Prostate gland (tissue), 2 donors: ENCODE measurements around the gene MMP23B. TPM values are rescaled to one million over a fixed set of nuclear protein-coding genes. Genes with fewer than 3 reads are reported as not detected.

Experiments used
- DNase-seq: peaks from one replicate; pipeline ENCODE4 v3.0.0-alpha.2; 2019; ENCODE audit warnings: low spot score
- H3K27ac ChIP-seq, 2 donors: fragments of 200-600 bp; sonication (generic); 2 replicates each; pipeline ENCODE4 v1.5.1; 2017 to 2019
- H3K27me3 ChIP-seq: fragments of 200-600 bp; sonication (generic); replicated peaks from 2 replicates; pipeline ENCODE4 v1.5.1; 2019; ENCODE audit not compliant: insufficient read depth
- H3K36me3 ChIP-seq, 2 donors: fragments of 200-600 bp; sonication (generic); 1 replicate in 1 of 2; 2 replicates in 1 of 2; pipeline versions ENCODE4 v1.5.1 to v1.8.1; 2017 to 2019
- H3K4me1 ChIP-seq: fragments of 200-600 bp; sonication (generic); replicated peaks from 2 replicates; pipeline ENCODE4 v1.5.1; 2019
- H3K4me3 ChIP-seq, 2 donors: fragments of 200-600 bp; sonication (generic); 2 replicates each; pipeline ENCODE4 v1.5.1; 2017 to 2019
- H3K9me3 ChIP-seq: fragments of 200-600 bp; sonication (generic); 2 replicates; pipeline ENCODE4 v1.5.1; 2017
- CTCF ChIP-seq, 4 experiments: fragments of 200-600 bp in 2 of 4; fragments of 450-650 bp in 2 of 4; sonication (generic) in 2 of 4; IDR thresholded peaks; 1 replicate in 3 of 4; 2 replicates in 1 of 4; pipeline ENCODE4 v1.5.1; 2016 to 2019; ENCODE audit warnings: antibody characterized with exemption in 4 of 4, mild to moderate bottlenecking in 2 of 4, moderate library complexity in 2 of 4
- POLR2A ChIP-seq: fragments of 450-650 bp; IDR thresholded peaks from one replicate; pipeline ENCODE4 v1.6.1; 2016; ENCODE audit warnings: antibody characterized with exemption, mild to moderate bottlenecking
- POLR2AphosphoS5 ChIP-seq: sonication (generic); formaldehyde crosslinking; IDR thresholded peaks from one replicate; pipeline ENCODE4 v1.6.1; 2017; ENCODE audit warnings: antibody characterized with exemption
- WGBS: methylation state at CpG from one replicate; pipeline ENCODE4 v1.1.5; 2018; 5-methylcytosine and 5-hydroxymethylcytosine counted together
- intact Hi-C: fragments of 100-400 bp; cut with DNase I; formaldehyde crosslinking; loops from one replicate; pipeline ENCODE4 v1.14.2; 2022
- total RNA-seq, 2 donors: library from RNA; depleted of rRNA; stranded (reverse); fragments of >200 nt; gene quantifications; one replicate each; pipeline ENCODE4 v1.1.0, GENCODE V29; 2016

Gene MMP23B
- total RNA-seq, 2 donors from 2014 or later, result 4.4 to 55.4 TPM

GRCh38 chr1:1609822-1610485 is 22.0 kb upstream of the MMP23B start:
- Histone ChIP-seq H3K4me3 (no peak overlapping the region), H3K4me1 (peaks cover 15% of the 10 kb centered on the region), H3K9me3 (no peaks in the 10 kb centered on the region), H3K36me3 (no peaks in the 10 kb centered on the region), H3K27me3 (no peaks in the 10 kb centered on the region), H3K27ac (peak overlapping the region in 1 of 2 donors; percentile 33)
- TF ChIP-seq CTCF (IDR thresholded peaks at IDR 0.05) (no peak), POLR2AphosphoS5 (peak; percentile 72)
- intact Hi-C loops, result no loop called here
- WGBS, result 69% methylated on average over 12 of the region's 12 CpGs
- DNase-seq, result no peak

GRCh38 chr1:1610796-1611195 is 21.2 kb upstream of the MMP23B start:
- H3K4me1 ChIP-seq, result peaks cover 15% of the 10 kb centered on the region
- peak overlapping the region in 1 of 2 donors; percentile 33 for H3K27ac ChIP-seq
- 76% methylated on average over 9 of the region's 9 CpGs for WGBS
- H3K27me3 ChIP-seq, result no peaks in the 10 kb centered on the region
- intact Hi-C loops, result no loop called here
- H3K4me3 ChIP-seq, result no peak overlapping the region
- DNase-seq, result no peak
- TF ChIP-seq POLR2A (no peak), CTCF (IDR thresholded peaks at IDR 0.05) (no peak), POLR2AphosphoS5 (no peak)
- H3K36me3 ChIP-seq, result no peaks in the 10 kb centered on the region
- no peaks in the 10 kb centered on the region for H3K9me3 ChIP-seq

- intact Hi-C loops, result no loop called here
- Histone ChIP-seq H3K27ac (no peak overlapping the region), H3K4me1 (peaks cover 23% of the 10 kb centered on the region), H3K9me3 (no peaks in the 10 kb centered on the region), H3K27me3 (no peaks in the 10 kb centered on the region), H3K4me3 (no peak overlapping the region), H3K36me3 (no peaks in the 10 kb centered on the region)
- TF ChIP-seq POLR2AphosphoS5 (no peak), POLR2A (no peak), CTCF (IDR thresholded peaks at IDR 0.05) (no peak)
- 75% methylated on average over 3 of the region's 3 CpGs for WGBS
- no peak for DNase-seq
Measured at GRCh38 chr1:1612104-1612400, 19.9 kb upstream of the MMP23B start.

GRCh38 chr1:1613509-1614082 is 18.4 kb upstream of the MMP23B start:
- Histone ChIP-seq H3K27ac (peak overlapping the region in 1 of 2 donors; percentile 100), H3K4me1 (peaks cover 27% of the 10 kb centered on the region), H3K4me3 (peak overlapping the region in 1 of 2 donors; percentile 100), H3K9me3 (no peaks in the 10 kb centered on the region), H3K27me3 (no peaks in the 10 kb centered on the region), H3K36me3 (no peaks in the 10 kb centered on the region)
- intact Hi-C loops, result loop anchor here (2.0 kb wide), 1 partner anchor 39 kb away; the partner anchor contains the start of gene SSU72
- DNase-seq, result no peak
- whole genome bisulfite sequencing, result 65% methylated on average over 11 of the region's 11 CpGs
- TF ChIP-seq CTCF (IDR thresholded peaks at IDR 0.05) (no peak), POLR2AphosphoS5 (no peak), POLR2A (no peak)
